GM10847 (cell line): Measurements from ENCODE around the gene BANF2.

Experiments used
- POLR2A ChIP-seq: IDR thresholded peaks from 2 replicates; pipeline ENCODE4 v1.6.1; 2011; ENCODE audit not compliant: insufficient read length; ENCODE audit errors: extremely low read depth

BANF2 gene

DNA sequence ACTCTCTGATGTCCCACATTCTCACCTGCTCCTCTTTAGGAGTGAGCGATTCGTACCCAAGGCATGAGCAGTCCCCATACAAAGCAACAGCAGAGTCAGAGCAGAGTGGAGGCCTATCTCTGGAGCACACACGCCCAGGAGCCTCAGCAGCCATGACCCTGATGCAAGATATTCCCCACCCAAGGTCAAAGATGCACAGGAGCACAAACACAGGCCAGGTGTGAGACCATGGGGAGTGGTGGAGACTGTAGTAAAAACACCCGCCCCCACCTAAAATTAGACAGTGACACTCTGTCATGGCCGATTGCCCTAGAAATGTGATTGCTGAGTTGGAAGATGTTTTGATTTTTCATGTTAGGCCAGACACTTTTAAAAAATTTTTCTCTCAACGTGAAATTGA lies 39.1 kb upstream of the BANF2 start:
- TF ChIP-seq POLR2A: no peak

DNA sequence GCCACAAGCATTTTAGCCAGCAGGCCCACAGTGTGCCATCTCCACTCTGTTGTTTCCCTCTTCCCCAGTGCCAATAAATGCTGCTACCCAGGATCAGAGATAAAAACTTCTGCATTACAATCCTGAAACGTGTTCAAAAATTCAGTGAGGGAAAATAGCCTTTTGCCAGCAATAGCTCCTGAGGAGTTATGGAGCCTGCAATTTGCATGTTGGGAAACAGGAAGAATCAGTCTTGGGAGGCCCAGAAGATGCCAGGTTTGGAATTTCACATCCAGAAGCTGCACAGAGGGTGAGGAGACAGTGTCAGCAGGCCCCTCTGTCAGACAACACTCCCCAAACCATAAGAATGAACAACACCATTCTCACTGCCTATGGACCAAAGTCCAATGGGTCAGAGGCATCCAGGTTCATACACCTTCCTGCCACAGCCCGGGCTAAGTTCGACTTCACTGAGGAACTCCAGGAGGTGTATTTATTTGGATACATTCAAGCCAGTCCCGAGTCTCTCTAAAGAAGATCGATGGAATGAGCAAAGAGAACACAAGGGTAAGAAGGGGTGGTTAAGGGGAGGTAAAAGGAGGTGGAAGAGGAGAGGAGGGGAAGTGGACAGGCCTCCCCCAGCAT lies 38.5 kb upstream of the BANF2 start:
- TF ChIP-seq POLR2A: no peak

DNA sequence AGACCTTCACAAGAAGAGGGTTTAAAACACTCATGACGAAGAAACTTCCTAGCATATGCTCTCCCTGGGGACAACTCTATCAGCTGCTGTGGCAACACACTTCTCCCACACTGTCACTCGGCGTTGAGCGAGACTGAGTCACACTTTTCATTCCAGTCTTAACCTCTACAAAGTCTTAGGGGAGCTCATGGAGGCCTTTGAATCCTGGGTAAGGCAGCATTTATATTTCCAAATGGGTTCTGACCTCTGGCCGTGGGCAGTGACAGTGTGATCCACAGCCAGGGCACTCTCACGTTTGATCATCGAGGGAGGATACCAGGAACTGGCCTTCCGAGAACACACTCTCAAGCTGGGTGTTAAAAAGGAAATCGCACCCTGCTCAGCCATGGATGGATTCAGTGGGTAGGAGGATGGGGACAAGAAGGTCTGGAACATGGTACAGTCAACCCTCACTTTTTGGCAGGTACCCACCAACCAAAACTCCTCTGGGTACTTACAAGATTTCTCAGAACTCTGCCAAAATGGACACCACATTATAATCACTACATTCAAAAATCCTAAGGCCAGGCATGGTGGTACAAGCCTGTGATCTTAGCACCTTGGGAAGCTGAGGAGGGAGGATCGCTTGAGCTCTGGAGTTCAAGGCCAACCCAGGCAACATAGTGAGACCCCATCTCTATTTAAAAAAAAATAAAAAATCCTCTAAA lies 37.3 kb upstream of the BANF2 start:
- TF ChIP-seq POLR2A: no peak

DNA sequence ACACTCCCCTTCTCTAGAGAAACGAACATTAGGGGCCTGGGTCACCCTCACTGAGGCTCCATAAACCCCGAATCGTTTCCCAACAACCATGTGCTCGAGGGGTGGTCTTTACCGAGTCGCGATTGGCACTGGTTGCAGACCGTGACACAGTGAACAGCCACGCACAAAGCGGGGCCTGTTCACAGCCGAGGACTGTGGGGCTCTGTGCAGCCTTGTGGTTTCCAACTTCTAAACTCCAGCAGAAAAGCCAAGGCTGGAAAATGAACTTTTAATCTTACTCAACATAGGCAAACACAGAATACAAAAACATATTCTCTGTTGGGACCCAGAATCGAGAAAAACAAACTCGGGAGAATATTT lies 36.7 kb upstream of the BANF2 start:
- no peak for TF ChIP-seq POLR2A

DNA sequence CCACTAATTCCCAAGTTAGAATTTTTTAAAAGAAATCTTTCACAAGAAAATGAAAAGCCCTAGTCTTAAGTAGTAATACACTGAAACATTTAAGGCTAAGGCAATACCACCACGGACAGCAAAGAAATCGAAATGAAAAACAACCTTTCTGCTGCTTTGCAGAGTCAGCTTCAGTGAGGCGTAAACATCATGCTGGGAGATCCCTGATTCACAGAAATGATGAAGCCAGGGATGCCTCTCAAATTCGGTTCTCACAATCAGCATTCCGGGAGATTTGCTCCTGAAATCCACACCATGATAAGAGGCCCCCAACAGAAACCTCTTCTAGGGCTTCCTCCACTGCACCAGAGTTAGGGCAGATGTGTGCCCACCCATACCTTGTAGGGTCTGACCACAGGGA lies 36.3 kb upstream of the BANF2 start:
- no peak for TF ChIP-seq POLR2A

DNA sequence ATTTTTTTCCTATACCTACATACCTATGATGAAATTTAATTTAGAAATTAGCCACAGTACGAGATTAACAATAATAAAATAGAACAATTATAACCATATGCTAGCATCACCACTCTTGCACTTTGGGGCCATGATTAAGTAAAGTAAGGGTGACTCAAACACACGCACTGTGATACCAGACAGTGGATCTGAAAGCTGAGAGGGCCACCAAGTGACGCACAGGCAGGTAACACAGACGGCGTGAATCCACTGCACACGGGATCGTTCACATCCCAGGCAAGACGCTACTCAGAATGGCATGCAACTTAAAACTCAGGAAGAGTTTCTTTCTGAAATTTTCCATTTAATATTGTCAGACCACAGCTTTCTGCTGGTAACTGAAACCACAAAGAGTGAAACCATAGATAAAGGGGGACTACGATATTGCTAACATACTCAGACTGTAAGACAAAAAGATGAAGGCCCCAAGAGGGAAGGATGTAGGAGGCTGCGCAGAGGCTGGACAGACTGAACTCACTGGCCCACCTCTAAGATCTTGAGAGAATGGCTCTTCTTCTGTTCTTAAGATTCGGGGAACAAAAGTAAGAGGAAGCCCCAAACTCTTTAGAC lies 35.6 kb upstream of the BANF2 start:
- TF ChIP-seq POLR2A: no peak

DNA sequence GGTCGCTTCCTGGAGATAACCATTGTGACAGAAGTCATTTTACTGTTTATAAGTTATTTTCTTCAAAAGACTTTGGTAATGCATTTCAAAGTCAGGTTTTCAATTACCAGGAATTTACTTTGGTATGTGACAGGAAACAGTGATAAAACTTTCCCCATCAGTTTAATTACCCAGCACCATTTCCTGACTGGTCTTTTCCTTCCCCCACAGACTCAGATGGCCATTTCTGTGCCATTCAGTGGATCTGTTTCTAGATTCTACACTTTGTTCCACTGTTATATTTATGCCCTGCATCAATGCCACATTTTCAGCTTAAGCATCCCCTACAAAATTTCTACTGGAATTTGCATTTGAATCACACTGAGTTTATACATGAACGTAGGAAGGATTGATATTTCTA lies 34.0 kb upstream of the BANF2 start:
- TF ChIP-seq POLR2A: no peak

DNA sequence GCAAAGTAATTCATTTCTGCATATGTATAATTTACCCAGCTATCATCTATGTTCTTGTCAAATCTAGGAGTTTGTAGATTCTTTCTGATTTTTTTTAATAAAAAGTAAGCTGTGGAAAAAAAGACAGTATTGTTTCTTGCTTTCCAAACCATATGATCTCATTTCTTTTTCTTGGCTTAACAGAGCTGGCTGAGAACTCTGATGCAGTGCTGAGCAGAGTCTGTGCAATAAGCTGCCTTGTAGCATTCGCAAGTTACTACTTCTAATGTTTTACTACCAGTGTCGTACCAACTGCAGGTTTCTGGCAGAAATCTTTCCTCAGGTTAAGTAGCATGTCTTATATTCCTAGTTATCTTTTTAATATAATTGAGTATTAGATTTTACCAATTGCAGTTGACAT lies 33.3 kb upstream of the BANF2 start:
- TF ChIP-seq POLR2A: no peak

DNA sequence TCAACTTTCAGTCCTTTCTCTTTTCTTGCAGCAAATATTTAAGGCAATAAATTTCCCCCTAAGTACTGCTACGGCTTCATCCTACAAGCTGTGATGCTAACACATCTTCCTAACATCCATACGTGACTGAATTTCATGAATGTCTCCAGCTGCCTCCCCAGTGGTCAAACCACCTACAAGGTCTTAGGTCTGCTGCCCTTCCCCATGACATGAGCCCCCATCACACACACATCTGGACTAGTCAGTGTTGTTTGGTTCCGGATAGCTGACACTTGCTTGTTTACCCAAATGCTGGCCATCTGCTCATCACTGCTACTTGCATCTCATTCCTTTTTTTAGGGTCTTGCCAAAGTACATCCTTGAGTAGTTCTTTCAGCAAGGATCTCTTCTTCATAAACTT lies 32.3 kb upstream of the BANF2 start:
- no peak for TF ChIP-seq POLR2A

DNA sequence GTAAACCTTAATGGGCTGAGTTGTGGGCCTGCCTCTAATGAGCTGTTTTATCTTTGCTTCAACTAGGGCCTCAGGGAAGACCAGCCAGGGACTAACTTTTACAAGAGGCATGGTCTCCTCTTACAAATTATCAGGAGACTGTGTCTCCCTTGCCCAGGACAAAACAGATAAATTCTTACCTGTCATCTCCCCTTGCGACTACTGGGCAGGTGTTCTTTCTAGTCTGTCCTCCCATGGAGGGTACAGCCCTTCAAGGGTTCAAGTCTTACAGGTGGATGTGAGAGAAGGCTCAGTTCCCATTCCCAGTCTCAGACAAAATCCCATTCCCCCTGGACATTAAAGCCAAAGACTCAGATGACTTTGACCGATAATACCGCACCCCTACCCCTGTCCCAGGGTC lies 31.3 kb upstream of the BANF2 start:
- TF ChIP-seq POLR2A: no peak

DNA sequence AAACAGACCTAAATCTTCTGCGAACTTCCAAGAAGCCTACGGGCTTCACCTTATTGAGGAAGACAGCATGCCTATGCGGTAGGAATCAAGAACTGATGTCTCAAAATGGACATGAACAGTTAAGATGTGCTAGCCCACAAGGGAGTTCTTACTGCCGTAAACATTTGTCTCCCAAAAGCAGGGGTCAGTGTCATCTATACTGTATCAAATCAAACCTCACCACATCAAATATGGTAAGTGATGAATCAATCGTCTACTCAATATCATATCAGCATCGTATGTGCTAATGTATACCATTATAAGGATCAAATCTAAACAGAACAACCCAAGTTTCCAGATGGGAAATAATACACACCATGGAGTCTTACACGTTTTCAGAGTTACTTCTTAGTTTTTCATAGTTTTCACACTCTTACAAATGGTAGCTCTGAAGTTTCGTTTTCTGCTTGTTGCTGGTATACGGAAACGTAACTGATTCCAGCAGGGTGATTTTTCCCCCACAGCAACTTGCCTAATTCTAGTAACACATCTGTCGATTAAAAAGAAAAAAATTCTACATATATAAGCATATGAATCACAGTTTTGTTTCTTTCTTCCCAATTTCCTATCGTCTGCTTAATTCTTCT lies 30.3 kb upstream of the BANF2 start:
- no peak for TF ChIP-seq POLR2A

DNA sequence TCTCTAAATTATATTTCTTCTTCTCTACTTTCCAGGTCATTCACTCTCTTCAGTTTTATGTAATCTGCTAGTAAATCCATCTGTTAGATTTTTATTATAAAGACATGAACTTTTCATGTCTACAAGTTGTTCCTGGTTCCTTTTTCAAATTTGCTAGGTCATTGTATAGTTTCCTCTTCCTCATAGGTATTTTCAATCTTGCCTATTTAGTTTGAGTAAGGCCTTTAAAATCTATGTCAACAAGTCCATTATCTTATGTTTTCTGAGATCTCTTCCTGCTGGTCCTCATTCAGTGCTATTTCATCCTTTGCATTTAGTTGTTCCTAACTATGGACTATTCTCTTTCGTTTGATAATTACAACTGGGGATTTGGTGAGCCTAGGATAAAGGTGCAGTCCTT lies 28.8 kb upstream of the BANF2 start:
- TF ChIP-seq POLR2A: no peak

DNA sequence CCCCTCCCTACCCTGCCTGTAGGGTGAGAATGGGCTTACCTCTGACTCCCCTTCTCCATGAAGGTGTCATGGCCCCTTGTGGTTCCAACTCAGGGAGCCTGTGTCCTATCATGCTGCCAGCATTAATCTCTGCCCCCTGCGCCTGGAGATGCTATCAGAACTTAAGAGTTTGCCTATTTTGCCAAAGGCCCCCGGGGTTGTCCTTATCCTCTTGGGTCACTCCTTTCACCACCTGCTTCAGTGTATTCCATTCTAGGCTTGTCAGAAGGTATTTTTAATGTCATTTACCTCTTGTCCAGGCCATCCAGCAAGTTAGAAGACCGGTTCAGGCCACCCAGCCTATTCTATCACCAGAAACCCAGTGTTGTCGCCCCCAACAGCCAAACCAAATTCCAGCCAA lies 28.2 kb upstream of the BANF2 start:
- TF ChIP-seq POLR2A: no peak

DNA sequence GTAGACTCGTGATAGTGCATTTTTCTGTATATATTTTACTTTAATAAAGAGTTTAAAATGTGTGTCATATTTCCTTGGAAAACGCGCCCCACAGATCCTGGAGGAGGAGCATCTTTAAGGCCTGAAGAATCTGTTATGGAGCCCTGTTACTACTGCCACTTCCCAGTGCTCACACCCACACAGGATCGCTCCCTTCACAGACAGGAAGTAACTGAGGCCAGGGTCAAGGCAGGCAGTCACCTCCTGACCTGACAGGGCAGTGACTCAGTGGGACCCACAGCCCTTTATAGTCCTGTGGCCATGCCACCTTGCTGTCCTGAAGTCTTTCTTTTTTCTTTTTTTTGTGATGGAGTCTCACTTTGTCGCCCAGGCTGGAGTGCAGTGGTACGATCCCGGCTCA lies 26.7 kb upstream of the BANF2 start:
- no peak for TF ChIP-seq POLR2A

DNA sequence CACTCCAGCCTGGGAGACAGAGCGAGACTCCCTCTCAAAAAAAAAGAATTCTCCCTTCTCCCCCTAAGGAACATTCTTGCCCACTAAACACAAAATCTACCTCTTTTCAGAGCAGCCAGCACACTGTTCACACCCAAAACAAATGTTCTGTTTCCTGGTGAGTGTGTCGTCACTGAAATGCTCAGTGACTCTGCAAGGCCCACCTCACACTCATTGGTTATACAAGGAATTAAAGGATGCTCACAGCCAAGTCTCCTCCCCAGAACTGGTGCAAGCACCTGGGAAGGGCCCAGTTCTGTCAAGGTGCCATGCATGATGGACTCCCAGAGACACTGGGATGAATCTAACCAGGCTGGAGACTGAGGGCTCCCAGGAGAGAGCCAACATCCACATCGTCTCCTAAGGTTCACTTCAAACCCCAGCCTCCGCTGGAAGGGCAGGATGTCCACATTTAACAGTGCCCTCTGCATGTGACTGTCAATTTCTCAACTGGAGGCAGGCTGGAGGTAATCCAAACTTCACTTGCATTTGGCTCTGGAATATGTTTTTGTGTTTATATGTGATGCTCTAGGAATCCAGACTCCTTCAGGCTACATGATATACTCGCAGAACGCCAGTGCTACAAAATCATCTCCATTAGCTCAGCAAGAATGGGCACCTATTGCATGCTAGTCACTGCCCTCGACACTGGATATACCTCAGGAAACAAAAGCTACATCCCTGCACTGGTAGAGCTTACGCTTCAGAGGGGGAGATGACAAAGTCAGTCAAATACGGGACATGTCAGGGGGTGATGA lies 24.8 kb upstream of the BANF2 start:
- no peak for TF ChIP-seq POLR2A

DNA sequence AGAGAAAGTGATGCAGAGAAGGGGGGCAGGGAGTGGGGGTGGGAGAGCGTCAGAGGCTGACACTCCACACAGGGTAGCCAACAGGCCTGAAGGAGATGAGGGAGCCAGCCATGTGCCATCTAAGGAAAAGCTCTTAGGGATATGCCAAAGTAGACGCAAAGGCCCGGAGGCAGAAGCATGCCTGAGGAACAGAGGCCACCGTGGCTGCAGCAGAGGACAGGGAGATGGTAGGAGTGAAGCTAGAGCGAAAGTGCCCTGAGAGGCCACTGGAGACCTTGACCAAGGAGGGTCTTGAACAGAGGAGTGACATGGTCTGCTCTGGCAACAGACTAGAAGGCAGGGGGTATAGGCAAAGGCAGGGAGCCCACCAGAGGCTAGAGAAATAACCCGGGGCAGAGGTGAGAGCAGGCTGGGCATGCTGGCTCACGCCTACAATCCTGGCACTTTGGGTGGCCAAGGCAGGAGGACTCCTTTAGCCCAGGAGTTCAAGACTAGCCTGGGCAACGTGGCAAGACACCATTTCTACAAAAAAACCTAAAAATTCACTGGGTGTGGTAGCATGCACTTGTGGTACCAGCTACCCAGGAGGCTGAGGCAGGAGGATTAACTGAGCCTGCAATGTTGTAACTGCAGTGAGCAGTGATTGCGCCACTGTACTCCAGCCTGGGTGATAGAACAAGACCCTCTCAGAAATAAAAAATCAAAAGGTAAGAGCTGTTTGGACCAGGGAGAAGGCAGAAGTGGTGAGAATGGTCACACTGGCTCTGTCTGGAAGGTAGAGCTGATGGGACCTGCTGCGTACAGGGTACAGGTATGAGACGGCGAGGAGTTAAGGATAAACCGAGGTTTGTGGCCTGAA lies 24.0 kb upstream of the BANF2 start:
- no peak for TF ChIP-seq POLR2A
